NCI-H82 treated with DMSO at 0.1 percent for 48 hours (cell line): ENCODE measurements around the gene OR6Y1.

ENCODE experiments used
- DNase-seq: peaks from one replicate; lab custom pipeline; 2025; ENCODE audit not compliant: unreplicated experiment; lab: John Stamatoyannopoulos, UW

OR6Y1 gene

GRCh38 chr1:158554352-158554751, at the start of gene OR6Y1:
Gene OR6Y1 (minus strand): TSS chr1:158554405. CDS start chr1:158548105, 6,300 bp downstream.
- no peak for DNase-seq

GRCh38 chr1:158600735-158601134, 46.5 kb upstream of the OR6Y1 start:
- no peak for DNase-seq

DNA sequence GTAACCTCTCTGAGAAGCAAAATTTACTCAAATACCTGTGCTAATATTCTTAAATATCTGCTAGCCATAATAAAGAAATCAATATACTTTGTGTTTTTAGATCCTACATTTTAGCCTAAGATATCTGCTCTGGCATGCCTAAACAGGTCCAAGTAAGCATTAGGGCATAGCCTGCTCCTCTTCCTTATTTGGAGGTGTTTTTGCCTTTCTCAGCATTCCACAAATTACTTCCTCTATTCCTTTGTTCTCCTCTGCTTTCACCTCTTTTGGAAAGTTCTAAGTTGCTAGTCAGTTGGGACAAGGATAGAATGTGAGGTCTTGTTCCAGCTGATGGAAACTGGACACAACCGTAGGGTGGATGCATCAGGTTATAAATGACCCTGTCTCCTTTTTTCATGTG, 32.7 kb upstream of the OR6Y1 start:
- no peak for DNase-seq

GRCh38 chr1:158583962-158584361, 29.8 kb upstream of the OR6Y1 start:
- DNase-seq: no peak

GRCh38 chr1:158579733-158580132, 25.5 kb upstream of the OR6Y1 start, which contains the start of gene OR10X1:
Gene OR10X1 (minus strand): TSS chr1:158579899. CDS start chr1:158579899, 0 bp downstream.
- DNase-seq: no peak

- no peak for DNase-seq
Observed at GRCh38 chr1:158577561-158577960, 23.4 kb upstream of the OR6Y1 start.

- no peak for DNase-seq
Observed at GRCh38 chr1:158572226-158572625, 18.0 kb upstream of the OR6Y1 start.

DNA sequence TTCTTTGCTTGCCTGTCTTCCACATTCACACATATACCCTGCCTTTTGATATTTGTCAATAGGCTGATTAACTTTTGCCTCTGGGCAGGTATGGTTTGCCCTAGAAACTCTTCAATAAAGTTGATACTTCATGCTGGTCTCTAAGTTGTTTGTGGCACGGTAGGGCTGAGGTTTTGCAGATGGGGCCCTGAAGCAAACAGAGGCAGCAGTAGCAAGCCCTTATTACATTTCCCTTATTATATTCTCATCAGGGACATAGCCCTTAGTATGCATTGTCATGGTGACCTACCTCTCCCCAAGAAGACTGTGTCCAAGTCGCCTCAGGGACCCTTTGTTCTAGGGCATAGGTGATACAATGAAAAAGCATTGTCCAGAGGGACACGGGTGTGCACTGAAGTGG, 16.3 kb upstream of the OR6Y1 start, which contains the start of gene OR6P1:
TSS of gene OR6P1 (minus strand) at position 101 of the 400 bp plus-strand sequence. CDS start 6,976 bp downstream, outside the sequence.
- no peak for DNase-seq

- DNase-seq: no peak
Observed at GRCh38 chr1:158564608-158565007, 10.4 kb upstream of the OR6Y1 start.

DNA sequence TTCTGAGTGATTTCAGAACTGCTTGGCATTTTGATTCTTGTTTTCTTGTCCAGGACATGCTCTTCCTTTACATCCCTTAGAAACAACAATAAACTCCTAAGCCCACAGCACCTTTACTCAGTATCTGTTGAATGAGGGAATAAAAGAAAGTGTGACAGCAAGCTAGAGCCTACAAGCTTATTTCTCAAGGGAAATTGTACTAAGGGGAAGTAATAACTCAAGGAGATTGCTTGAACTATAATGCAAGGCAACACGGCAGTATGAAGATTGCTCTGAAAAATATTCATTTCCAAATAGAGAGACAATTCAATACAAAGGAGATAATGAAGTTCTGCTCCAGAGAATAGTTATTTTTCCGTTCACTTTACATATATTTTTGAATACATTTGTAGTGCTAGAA, 9.6 kb upstream of the OR6Y1 start:
- DNase-seq: no peak

DNA sequence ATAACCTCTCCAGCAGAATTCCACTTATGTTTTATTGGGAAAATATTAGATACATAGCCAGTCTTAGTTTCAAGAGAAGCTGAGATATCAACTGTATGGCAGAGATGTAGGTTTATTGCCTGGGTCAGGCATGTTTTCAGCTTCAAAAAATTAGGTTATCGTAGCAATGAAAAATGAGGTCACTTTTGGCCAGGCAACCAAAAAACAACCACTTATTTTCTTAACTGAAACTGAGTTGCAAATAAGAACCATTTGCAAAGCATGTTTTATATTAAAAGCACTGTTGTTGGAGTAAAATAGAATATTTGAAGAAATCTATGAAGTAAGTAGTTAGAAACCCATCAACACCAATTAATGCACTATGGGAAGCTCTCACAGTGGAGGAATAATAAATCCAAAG, 5.5 kb upstream of the OR6Y1 start:
- no peak for DNase-seq

DNA sequence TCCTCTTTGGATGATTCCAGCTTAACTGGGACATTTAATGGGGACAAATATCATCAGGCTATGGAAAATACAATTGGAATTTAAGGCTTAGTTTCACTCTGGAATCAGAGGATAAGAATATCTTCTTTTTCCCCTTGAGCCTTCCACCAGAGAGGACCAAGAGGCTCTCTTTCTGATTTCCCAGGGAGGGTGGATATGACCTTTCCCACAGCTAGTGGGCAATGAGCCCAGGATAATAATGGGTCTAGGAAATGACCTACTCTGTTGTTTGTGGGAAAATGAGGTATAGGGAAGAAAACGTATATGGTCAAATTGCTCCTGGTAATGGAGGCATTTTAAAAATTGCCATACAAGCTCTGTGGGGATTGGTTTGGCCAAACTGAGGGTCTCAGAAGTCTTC, 1.9 kb downstream of the OR6Y1 start:
- DNase-seq: no peak

DNA sequence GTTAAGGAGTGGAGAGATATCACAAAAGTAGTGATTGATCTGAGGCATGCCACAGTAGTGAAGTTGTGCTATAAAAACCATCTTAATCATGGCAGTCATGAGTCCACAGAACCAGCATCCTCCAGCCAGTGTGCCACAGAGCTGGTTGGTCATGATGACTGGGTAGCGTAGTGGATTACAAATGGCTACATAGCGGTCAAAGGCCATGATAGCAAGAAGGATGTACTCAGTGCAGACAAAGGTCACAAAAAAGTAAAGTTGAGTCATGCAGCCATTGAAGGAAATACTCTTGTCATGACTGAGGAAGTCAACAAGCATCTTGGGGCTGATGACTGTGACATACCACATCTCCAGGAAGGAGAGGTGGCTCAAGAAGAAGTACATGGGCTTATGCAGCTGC, 6.7 kb downstream of the OR6Y1 start:
- DNase-seq: no peak

GRCh38 chr1:158537609-158538008, 16.6 kb downstream of the OR6Y1 start:
- no peak for DNase-seq

DNA sequence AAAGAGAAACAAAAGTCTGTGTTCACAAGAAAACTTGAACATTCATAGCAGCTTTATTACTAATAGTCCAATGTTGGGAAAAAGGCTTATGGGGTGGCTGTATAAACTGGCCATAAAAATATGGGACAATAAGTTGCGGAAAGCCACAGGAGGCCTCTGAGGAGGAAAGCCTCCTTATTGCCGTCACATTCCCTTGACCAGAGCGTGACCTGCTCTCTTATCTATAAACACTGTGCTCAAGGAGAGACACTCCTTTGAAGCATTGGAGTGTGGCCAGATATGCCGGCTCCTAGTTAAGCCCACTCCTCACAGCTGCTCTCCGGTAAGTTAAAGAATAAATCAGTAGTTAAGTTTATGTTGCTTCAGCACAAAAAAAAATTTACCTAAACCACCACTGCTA, 19.7 kb downstream of the OR6Y1 start:
- DNase-seq: no peak

- DNase-seq: peak; percentile 7
Observed at GRCh38 chr1:158527190-158527815, 26.9 kb downstream of the OR6Y1 start.

DNA sequence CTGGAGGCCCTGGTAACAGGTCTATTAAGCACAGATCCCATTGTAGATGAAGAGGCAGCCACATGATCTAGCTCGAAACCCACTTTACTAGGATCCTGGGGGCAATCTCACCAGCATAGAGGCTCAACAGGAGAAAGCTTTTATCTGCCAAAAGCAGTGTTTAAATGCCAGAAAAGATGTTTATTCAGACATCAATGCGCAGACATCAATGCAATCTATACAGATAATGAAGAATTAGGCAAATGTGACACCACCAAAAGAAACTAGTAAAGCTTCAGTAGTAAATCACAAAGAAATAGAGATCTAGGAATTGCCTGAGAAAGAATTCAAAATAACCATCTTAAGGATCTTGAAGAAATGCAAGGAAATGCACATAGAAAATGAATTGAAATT, 32.5 kb downstream of the OR6Y1 start:
- no peak for DNase-seq

DNA sequence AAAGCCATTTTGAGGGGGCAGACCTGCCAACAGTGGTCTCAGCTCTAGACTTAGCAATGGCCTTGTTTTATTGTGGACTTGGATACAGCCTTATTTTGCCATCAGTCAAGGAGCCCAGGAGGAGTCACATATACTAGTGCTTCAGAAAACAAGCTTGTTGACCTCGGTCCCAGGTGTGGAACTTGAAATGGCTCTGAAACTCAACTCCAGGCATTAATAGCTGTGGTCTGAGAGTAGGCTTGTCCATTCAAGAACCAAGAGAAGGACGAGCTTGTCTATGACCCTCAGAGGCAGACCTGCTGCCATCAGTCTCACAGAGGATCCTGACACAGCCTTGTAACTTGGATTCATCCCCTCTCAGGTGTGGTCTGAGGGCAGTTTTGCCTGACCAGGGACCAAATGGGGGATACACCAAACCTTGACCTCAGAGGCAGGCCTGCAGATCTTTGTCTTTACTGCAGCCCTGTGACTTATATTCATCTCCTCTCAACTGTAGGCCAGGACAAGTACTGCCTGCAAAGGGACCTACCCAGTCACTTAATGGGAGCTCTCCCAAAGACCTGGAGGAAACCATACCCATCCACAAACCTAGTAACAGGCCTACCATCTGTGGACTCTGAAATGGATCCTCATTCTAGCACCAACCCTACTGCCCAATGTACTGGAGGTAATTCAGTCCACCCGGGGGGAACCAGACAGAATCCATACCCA, 33.1 kb downstream of the OR6Y1 start:
- no peak for DNase-seq

- DNase-seq: peak; percentile 16
Observed at GRCh38 chr1:158520021-158520420, 34.2 kb downstream of the OR6Y1 start.

GRCh38 chr1:158516966-158517365, 37.2 kb downstream of the OR6Y1 start:
- no peak for DNase-seq

DNA sequence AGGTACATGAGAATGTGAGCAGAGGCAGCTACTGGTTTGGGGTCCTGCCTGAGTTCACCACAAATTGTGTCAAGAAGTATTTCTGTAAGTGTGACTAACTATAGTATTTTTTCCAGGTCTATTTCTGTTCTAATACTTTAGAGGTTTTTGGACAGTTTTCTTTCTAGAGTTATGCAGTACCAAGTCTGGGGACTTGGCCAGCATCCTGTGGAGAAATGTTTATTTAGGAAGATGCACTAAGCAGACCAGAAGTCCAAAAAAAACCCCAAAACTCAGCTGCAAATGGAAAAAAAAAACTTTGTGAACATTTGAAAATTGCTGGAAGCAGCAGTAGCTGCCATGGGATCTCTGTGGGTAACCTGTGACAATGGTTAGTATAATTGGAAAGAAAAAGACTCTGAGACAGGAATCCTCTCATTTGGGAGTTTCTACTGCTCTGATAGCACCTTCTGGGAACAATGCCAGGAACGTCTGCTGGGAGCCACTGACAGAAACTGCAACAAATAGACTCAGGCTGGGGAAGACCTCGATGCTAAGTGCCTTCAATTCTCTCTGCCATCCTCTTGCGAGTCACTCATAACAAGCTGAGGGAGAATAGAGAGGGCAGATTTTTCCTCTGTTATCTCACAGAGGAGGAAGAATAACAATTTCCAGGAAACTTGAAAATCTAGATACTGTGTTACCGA, 44.6 kb downstream of the OR6Y1 start:
- no peak for DNase-seq

GRCh38 chr1:158507511-158507910, 46.7 kb downstream of the OR6Y1 start:
- DNase-seq: no peak
